MCF 10A (cell line): ENCODE data around the gene CACNA1C. TPM values are rescaled to one million over a fixed set of nuclear protein-coding genes. Genes with fewer than 3 reads are reported as not detected.

ENCODE experiments used
- BruUV-seq: library from RNA; stranded (reverse); fragments of 400-500 nt; replicated peaks from 2 replicates; lab custom pipeline; 2021; lab: Mats Ljungman, UMichigan
- CTCF ChIA-PET: fragments of 300-600 bp; sonication (Branson Sonifier 250); formaldehyde crosslinking; extraction: SDS; loops from one replicate; lab custom pipeline; 2021; ENCODE audit warnings: antibody characterized with exemption, inconsistent platforms; lab: Yijun Ruan, JAX
- POLR2A ChIA-PET: fragments of 300-600, 350-650 bp; sonication (Branson Sonifier 250); formaldehyde crosslinking; extraction: SDS; loops from one replicate; lab custom pipeline; 2020; ENCODE audit warnings: antibody characterized with exemption, inconsistent platforms; lab: Yijun Ruan, JAX
- DNase-seq: peaks from one replicate; pipeline ENCODE4 v3.0.0-alpha.2; 2018; ENCODE audit not compliant: unreplicated experiment
- H3K27ac Mint-ChIP-seq: one replicate; pipeline ENCODE4 v1.8.0; 2022; ENCODE audit warnings: mild to moderate bottlenecking, low read depth, mixed read lengths; ENCODE audit not compliant: unreplicated experiment
- H3K27me3 Mint-ChIP-seq: one replicate; pipeline ENCODE4 v1.8.0; 2022; ENCODE audit warnings: mixed read lengths; ENCODE audit not compliant: insufficient read depth, unreplicated experiment
- H3K36me3 Mint-ChIP-seq: one replicate; pipeline ENCODE4 v1.8.0; 2022; ENCODE audit warnings: mild to moderate bottlenecking, moderate library complexity, mixed read lengths; ENCODE audit not compliant: insufficient read depth, unreplicated experiment
- H3K4me1 Mint-ChIP-seq: one replicate; pipeline ENCODE4 v1.8.0; 2022; ENCODE audit warnings: mixed read lengths; ENCODE audit not compliant: insufficient read depth, unreplicated experiment
- H3K4me3 Mint-ChIP-seq: one replicate; pipeline ENCODE4 v1.8.0; 2022; ENCODE audit warnings: mild to moderate bottlenecking, moderate library complexity, mixed read lengths; ENCODE audit not compliant: unreplicated experiment
- H3K9me3 Mint-ChIP-seq: one replicate; pipeline ENCODE4 v1.8.0; 2022; ENCODE audit warnings: mixed read lengths; ENCODE audit not compliant: unreplicated experiment
- intact Hi-C: fragments of 100-400 bp; cut with micrococcal nuclease; formaldehyde crosslinking; loops from 2 replicates; pipeline ENCODE4 v1.14.1; 2022
- total RNA-seq: library from RNA; stranded (reverse); gene quantifications from 2 replicates; pipeline ENCODE4 v1.2.3, GENCODE V29; 2022
- TF ChIP-seq, protein P1 (sequence below): fragments of 200-600 bp; IDR thresholded peaks from one replicate; pipeline ENCODE4 v1.8.0; 2022; ENCODE audit warnings: antibody characterized with exemption, mild to moderate bottlenecking; ENCODE audit not compliant: unreplicated experiment

CACNA1C gene
- total RNA-seq, 1 experiment from 2014 or later: not detected

DNA sequence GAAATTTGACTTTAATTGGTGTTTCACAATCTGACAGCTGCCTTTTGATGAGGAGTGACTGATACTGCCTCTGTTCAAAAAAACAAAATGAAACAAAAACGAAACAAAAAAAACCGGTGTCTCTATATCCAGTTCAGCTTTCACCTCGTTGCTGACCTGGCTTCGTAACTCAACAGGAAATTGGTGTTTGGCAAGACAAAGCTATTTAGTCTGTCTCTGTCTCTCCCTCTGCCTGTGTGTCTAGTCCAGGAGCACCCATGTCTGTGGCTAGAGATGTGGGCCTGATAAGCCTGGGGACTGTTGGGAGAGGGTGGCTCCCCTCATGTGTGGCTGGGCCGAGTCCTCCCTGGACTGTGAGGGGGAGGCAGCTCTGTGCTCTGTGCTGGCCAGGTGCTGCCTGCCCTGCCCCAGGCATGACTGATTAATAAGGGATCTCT, 11.3 kb downstream of the CACNA1C start:
- intact Hi-C loops: no loop called here
- BruUV-seq: no TSS peak
- POLR2A ChIA-PET: no interaction called here
- peak; percentile 43 for DNase-seq
- TF ChIP-seq, protein P1, sequence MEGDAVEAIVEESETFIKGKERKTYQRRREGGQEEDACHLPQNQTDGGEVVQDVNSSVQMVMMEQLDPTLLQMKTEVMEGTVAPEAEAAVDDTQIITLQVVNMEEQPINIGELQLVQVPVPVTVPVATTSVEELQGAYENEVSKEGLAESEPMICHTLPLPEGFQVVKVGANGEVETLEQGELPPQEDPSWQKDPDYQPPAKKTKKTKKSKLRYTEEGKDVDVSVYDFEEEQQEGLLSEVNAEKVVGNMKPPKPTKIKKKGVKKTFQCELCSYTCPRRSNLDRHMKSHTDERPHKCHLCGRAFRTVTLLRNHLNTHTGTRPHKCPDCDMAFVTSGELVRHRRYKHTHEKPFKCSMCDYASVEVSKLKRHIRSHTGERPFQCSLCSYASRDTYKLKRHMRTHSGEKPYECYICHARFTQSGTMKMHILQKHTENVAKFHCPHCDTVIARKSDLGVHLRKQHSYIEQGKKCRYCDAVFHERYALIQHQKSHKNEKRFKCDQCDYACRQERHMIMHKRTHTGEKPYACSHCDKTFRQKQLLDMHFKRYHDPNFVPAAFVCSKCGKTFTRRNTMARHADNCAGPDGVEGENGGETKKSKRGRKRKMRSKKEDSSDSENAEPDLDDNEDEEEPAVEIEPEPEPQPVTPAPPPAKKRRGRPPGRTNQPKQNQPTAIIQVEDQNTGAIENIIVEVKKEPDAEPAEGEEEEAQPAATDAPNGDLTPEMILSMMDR: no peak
- H3K27ac Mint-ChIP-seq: peak overlapping the region; percentile 11
- peaks cover 27% of the 10 kb centered on the region for H3K27me3 Mint-ChIP-seq
- CTCF ChIA-PET: no interaction called here
- no peak overlapping the region for H3K4me3 Mint-ChIP-seq
- peaks cover 9% of the 10 kb centered on the region for H3K9me3 Mint-ChIP-seq
- H3K4me1 Mint-ChIP-seq: peaks cover 7% of the 10 kb centered on the region
- H3K36me3 Mint-ChIP-seq: no peaks in the 10 kb centered on the region

DNA sequence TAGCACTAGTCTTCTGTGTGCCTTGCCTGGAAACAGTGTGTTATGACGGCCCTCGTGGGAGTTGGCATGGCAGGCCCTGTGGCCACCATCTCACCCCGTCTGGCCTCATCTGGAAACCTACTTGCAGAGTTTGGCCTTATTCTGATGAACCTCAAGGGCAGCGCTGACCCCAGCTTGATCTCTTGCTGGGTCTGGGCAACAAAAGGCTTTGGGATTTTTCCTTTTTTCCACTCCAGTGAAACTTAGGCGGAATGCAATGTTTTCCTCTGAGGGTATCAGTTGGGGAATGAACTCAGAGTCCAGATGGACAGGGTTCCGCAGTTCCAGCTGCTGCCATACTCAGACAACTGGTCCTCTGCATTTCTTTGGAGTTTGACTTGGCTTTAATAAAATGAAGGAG, 15.9 kb downstream of the CACNA1C start:
- Mint-ChIP-seq H3K4me3 (no peak overlapping the region), H3K27me3 (peaks cover 27% of the 10 kb centered on the region), H3K36me3 (no peaks in the 10 kb centered on the region), H3K9me3 (peaks cover 22% of the 10 kb centered on the region), H3K4me1 (peaks cover 7% of the 10 kb centered on the region), H3K27ac (no peak overlapping the region)
- no TSS peak for BruUV-seq
- TF ChIP-seq, protein P1: no peak
- DNase-seq: no peak
- ChIA-PET POLR2A (no interaction called here), CTCF (interaction anchor here (1.2 kb wide), 1 partner anchor 10 kb away, joined by 4 read pairs; no protein-coding TSS in a partner anchor)
- intact Hi-C loops: no loop called here

DNA sequence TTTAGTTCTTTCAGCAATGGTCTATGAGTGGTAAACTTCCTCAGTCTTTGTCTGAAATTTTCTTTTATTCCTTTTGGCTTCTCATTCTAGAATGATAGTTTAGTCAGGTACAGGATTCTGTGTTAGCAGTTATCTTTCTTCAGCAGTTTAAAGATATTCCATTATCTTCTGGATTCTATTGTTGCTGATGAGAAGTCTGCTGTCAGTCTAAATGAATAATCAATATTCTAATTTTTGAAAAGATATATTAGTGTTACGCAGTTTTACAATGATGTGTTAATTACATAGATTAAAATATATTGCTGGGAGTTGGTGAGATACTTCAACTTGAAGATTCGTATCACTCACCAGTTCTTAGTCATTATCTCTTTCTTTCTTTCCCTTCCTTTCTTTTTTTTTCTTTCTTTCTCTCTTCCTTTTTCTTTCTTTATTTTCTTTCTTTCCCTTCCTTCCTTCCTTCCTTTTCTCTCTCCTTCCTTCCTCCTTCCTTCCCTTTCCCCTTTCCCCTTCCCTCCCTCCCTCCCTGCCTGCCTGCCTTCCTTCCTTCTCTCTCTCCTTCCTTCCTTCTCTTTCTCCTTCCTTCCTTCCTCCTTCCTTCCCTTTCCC, 17.8 kb downstream of the CACNA1C start:
- Mint-ChIP-seq H3K27me3 (peaks cover 20% of the 10 kb centered on the region), H3K4me1 (no peaks in the 10 kb centered on the region), H3K4me3 (no peak overlapping the region), H3K9me3 (peaks cover 19% of the 10 kb centered on the region), H3K27ac (no peak overlapping the region), H3K36me3 (no peaks in the 10 kb centered on the region)
- POLR2A ChIA-PET: no interaction called here
- no TSS peak for BruUV-seq
- DNase-seq: no peak
- TF ChIP-seq, protein P1: no peak
- intact Hi-C loops: no loop called here
- CTCF ChIA-PET: interaction anchor here (0.6 kb wide), 1 partner anchor 13 kb away, joined by 3 read pairs; no protein-coding TSS in a partner anchor

DNA sequence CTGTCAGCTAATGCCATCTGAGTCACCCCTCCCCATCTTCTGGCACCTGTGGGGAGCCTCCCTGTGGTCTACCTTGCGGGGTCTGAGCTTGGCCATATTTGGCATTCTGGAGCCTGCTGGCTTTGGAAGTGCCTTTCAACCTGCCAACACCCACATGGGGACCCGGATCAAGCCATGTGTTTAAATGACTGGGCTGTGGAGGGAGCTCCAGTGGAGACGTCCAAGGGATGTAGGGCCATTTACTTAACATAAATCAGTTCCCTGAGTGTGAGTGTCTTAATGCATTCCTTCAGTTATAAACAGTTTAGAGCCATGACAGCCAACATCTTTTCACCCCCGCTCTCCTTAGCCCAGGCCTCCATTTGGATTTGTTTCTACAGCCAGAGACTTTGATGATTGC, 22.0 kb downstream of the CACNA1C start:
- CTCF ChIA-PET: interaction anchor here (0.6 to 1.0 kb wide), 2 partner anchors 24 to 506 kb away, joined by 3 read pairs; no protein-coding TSS in a partner anchor

More for the DNA sequence above, 22.0 kb downstream of the CACNA1C start:
- POLR2A ChIA-PET: no interaction called here
- Mint-ChIP-seq H3K27me3 (no peaks in the 10 kb centered on the region), H3K9me3 (peaks cover 13% of the 10 kb centered on the region), H3K36me3 (no peaks in the 10 kb centered on the region), H3K4me1 (no peaks in the 10 kb centered on the region), H3K27ac (no peak overlapping the region), H3K4me3 (no peak overlapping the region)
- no TSS peak for BruUV-seq
- intact Hi-C loops: no loop called here
- no peak for DNase-seq
- TF ChIP-seq, protein P1: no peak
